Panc1 (cell line): Measurements from ENCODE around the gene ACO1. TPM values are rescaled to one million over a fixed set of nuclear protein-coding genes. Genes with fewer than 3 reads are reported as not detected.

Experiments
- ATAC-seq: fragments of 200-7000 bp; cut with Tn5 transposase; 2 replicates; pipeline ENCODE4 v1.9.1; 2020; ENCODE audit warnings: mild to moderate bottlenecking, moderate library complexity
- BruUV-seq: library from RNA; stranded (reverse); fragments of 400-500 nt; replicated peaks from 2 replicates; lab custom pipeline; 2021; lab: Mats Ljungman, UMichigan
- CTCF ChIA-PET: fragments of 300-600 bp; sonication (Branson Sonifier 250); formaldehyde crosslinking; loops from one replicate; lab custom pipeline; 2022; ENCODE audit warnings: antibody characterized with exemption; lab: Charles Lee
- POLR2A ChIA-PET: fragments of 300-600 bp; sonication (Branson Sonifier 250); formaldehyde crosslinking; loops from one replicate; lab custom pipeline; 2022; ENCODE audit warnings: antibody characterized with exemption; lab: Charles Lee
- DNase-seq: peaks from one replicate; pipeline ENCODE4 v3.0.0-alpha.2; 2010; ENCODE audit warnings: low read depth, low spot score
- H3K27ac ChIP-seq: 2 replicates; pipeline ENCODE4 v1.5.1; 2011; ENCODE audit warnings: mild to moderate bottlenecking, low read length, inconsistent platforms
- H3K27me3 ChIP-seq: fragments of 200-500 bp; sonication (Bioruptor generic); 2 replicates; pipeline ENCODE4 v1.6.0; 2014; ENCODE audit warnings: low read length, inconsistent platforms; ENCODE audit not compliant: control insufficient read depth, insufficient read depth
- H3K36me3 ChIP-seq: fragments of 200-500 bp; sonication (Bioruptor generic); 2 replicates; pipeline ENCODE4 v1.5.1; 2014; ENCODE audit warnings: inconsistent platforms, mild to moderate bottlenecking, low read length, moderate library complexity; ENCODE audit not compliant: control insufficient read depth, insufficient read depth
- H3K4me1 ChIP-seq: 2 replicates; pipeline ENCODE4 v1.5.1; 2011; ENCODE audit warnings: inconsistent platforms, mild to moderate bottlenecking, low read length, moderate library complexity; ENCODE audit not compliant: control insufficient read depth, insufficient read depth
- H3K4me3 ChIP-seq, 2 experiments: 2 replicates each; pipeline ENCODE4 v1.5.1; 2011 to 2012; ENCODE audit warnings: low read depth in 2 of 2, low read length in 2 of 2, mild to moderate bottlenecking in 2 of 2, inconsistent platforms in 1 of 2, moderate library complexity in 1 of 2
- H3K9me3 ChIP-seq: fragments of 200-500 bp; sonication (Bioruptor generic); 2 replicates; pipeline ENCODE4 v1.5.1; 2014; ENCODE audit warnings: low read depth, mild to moderate bottlenecking, inconsistent platforms, low read length, moderate library complexity; ENCODE audit not compliant: control insufficient read depth, insufficient read depth
- POLR2AphosphoS5 ChIP-seq: IDR thresholded peaks from 2 replicates; pipeline ENCODE4 v1.6.1; 2012; ENCODE audit warnings: mild to moderate bottlenecking, low read depth, low read length, moderate library complexity
- SIN3A ChIP-seq: IDR thresholded peaks from 2 replicates; pipeline ENCODE4 v1.6.1; 2012; ENCODE audit warnings: low read depth, mild to moderate bottlenecking, low read length, moderate library complexity, borderline replicate concordance; ENCODE audit not compliant: insufficient read depth
- TCF7L2 ChIP-seq: IDR thresholded peaks from 2 replicates; pipeline ENCODE4 v1.6.1; 2011; ENCODE audit warnings: mild to moderate bottlenecking, low read depth, low read length, inconsistent platforms
- in situ Hi-C: cut with HindIII; loops from 2 replicates; pipeline ENCODE4 v1.10.0; 2016; ENCODE audit warnings: low sequenced_read_pairs, low pct_unique_long_range_greater_than_20kb
- intact Hi-C: fragments of 100-400 bp; cut with micrococcal nuclease; formaldehyde crosslinking; loops from one replicate; pipeline ENCODE4 v1.10.0; 2022; ENCODE audit not compliant: unreplicated experiment
- total RNA-seq: library from RNA; stranded (reverse); gene quantifications from one replicate; pipeline ENCODE4 v1.2.1, GENCODE V29; 2021; ENCODE audit not compliant: unreplicated experiment
- TF ChIP-seq, protein P1 (sequence below), 2 experiments: IDR thresholded peaks; 2 replicates each; pipeline ENCODE4 v1.6.1; 2011 to 2012; ENCODE audit warnings: low read depth in 2 of 2, control low read depth in 1 of 2, low read length in 1 of 2, mild to moderate bottlenecking in 1 of 2, moderate library complexity in 1 of 2; ENCODE audit not compliant: insufficient read depth in 1 of 2
- TF ChIP-seq, protein P2 (sequence below): fragments of 450-650 bp; IDR thresholded peaks from 2 replicates; pipeline ENCODE4 v1.5.1; 2017; ENCODE audit warnings: mild to moderate bottlenecking

Gene ACO1
- total RNA-seq, 1 experiment from 2014 or later = 49.3 TPM

- no TSS peak for BruUV-seq
- no peak for ATAC-seq
- no peaks in the 10 kb centered on the region for H3K4me1 ChIP-seq
- CTCF ChIA-PET = no interaction called here
- intact Hi-C loops (no loop called here), in situ Hi-C loops (no loop called here)
- H3K27me3 ChIP-seq = no peaks in the 10 kb centered on the region
- TF ChIP-seq POLR2AphosphoS5 = no peak
- TF ChIP-seq, protein P1, sequence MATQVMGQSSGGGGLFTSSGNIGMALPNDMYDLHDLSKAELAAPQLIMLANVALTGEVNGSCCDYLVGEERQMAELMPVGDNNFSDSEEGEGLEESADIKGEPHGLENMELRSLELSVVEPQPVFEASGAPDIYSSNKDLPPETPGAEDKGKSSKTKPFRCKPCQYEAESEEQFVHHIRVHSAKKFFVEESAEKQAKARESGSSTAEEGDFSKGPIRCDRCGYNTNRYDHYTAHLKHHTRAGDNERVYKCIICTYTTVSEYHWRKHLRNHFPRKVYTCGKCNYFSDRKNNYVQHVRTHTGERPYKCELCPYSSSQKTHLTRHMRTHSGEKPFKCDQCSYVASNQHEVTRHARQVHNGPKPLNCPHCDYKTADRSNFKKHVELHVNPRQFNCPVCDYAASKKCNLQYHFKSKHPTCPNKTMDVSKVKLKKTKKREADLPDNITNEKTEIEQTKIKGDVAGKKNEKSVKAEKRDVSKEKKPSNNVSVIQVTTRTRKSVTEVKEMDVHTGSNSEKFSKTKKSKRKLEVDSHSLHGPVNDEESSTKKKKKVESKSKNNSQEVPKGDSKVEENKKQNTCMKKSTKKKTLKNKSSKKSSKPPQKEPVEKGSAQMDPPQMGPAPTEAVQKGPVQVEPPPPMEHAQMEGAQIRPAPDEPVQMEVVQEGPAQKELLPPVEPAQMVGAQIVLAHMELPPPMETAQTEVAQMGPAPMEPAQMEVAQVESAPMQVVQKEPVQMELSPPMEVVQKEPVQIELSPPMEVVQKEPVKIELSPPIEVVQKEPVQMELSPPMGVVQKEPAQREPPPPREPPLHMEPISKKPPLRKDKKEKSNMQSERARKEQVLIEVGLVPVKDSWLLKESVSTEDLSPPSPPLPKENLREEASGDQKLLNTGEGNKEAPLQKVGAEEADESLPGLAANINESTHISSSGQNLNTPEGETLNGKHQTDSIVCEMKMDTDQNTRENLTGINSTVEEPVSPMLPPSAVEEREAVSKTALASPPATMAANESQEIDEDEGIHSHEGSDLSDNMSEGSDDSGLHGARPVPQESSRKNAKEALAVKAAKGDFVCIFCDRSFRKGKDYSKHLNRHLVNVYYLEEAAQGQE (IDR thresholded peaks at IDR 0.05; ENCODE audit: insufficient read depth in 1 of 2, low read depth in 2 of 2, low read length in 1 of 2) = no peak
- POLR2A ChIA-PET = no interaction called here
- H3K4me3 ChIP-seq = no peak overlapping the region
- no peak overlapping the region for H3K27ac ChIP-seq
- H3K36me3 ChIP-seq = no peaks in the 10 kb centered on the region
- DNase-seq = no peak
- H3K9me3 ChIP-seq = no peaks in the 10 kb centered on the region
These were observed 39.2 kb upstream of the ACO1 start for GRCh38 chr9:32345243-32345642.

GRCh38 chr9:32347571-32347970 lies 36.9 kb upstream of the ACO1 start:
- ATAC-seq (no peak), DNase-seq (no peak)
- BruUV-seq = no TSS peak
- TF ChIP-seq, protein P2, sequence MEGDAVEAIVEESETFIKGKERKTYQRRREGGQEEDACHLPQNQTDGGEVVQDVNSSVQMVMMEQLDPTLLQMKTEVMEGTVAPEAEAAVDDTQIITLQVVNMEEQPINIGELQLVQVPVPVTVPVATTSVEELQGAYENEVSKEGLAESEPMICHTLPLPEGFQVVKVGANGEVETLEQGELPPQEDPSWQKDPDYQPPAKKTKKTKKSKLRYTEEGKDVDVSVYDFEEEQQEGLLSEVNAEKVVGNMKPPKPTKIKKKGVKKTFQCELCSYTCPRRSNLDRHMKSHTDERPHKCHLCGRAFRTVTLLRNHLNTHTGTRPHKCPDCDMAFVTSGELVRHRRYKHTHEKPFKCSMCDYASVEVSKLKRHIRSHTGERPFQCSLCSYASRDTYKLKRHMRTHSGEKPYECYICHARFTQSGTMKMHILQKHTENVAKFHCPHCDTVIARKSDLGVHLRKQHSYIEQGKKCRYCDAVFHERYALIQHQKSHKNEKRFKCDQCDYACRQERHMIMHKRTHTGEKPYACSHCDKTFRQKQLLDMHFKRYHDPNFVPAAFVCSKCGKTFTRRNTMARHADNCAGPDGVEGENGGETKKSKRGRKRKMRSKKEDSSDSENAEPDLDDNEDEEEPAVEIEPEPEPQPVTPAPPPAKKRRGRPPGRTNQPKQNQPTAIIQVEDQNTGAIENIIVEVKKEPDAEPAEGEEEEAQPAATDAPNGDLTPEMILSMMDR = no peak
- TF ChIP-seq, protein P1 (IDR thresholded peaks at IDR 0.05; ENCODE audit: insufficient read depth in 1 of 2, low read depth in 2 of 2, low read length in 1 of 2) = no peak
- TF ChIP-seq POLR2AphosphoS5 (no peak), TCF7L2 (no peak), SIN3A (no peak)
- H3K4me3 ChIP-seq = no peak overlapping the region
- in situ Hi-C loops = no loop called here
- intact Hi-C loops = no loop called here
- ChIA-PET POLR2A (no interaction called here), CTCF (no interaction called here)
- no peaks in the 10 kb centered on the region for H3K4me1 ChIP-seq
- no peaks in the 10 kb centered on the region for H3K27me3 ChIP-seq
- no peak overlapping the region for H3K27ac ChIP-seq
- no peaks in the 10 kb centered on the region for H3K9me3 ChIP-seq
- H3K36me3 ChIP-seq = no peaks in the 10 kb centered on the region
